ENCODE results near the gene FARS2. TPM values are rescaled to one million over a fixed set of nuclear protein-coding genes. Genes with fewer than 3 reads are reported as not detected.

FARS2 gene
- total RNA-seq, 2 donors from 2014 or later, result 16.2 to 18.3 TPM

DNA sequence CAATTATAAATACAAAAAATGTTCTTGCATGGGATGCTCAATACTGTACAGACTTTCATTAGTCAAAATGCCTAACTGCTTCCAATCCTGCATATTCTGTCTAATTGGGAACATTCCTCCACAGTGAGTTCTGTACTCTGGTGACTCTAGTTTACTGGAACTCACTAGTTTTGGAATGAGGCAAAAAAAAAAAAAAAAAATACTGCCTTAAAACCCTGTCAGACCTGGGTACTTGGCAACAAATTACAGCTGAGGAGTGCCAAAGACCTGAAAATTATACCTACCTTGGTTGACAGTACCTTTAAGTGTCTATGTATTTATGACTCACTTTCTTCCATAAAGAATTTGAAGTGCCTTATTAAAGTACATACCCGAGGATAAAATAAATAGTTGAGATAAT lies 276.7 kb downstream of the FARS2 start:
- Mint-ChIP-seq H3K27me3 (ENCODE audit: insufficient read depth) (no peaks in the 10 kb centered on the region), H3K9me3 (peaks cover under 1% of the 10 kb centered on the region), H3K4me3 (no peak overlapping the region), H3K36me3 (ENCODE audit: low read depth) (peaks cover under 1% of the 10 kb centered on the region), H3K27ac (no peak overlapping the region), H3K4me1 (peaks cover 7% of the 10 kb centered on the region)
- no peaks in the 10 kb centered on the region for H3K4me1 ChIP-seq (ENCODE audit: control insufficient read depth, insufficient read depth, low read length)
- no peaks in the 10 kb centered on the region for H3K27me3 ChIP-seq (ENCODE audit: control insufficient read depth, insufficient read depth, low read length, poor library complexity, severe bottlenecking)
- H3K36me3 ChIP-seq (ENCODE audit: control insufficient read depth, insufficient read depth, low read length), result no peaks in the 10 kb centered on the region
- WGBS, 2 experiments (ENCODE audit: insufficient coverage in 1 of 2, insufficient read length in 1 of 2), result 97 to 100% methylated on average over 1 of the region's 1 CpG
- no peak overlapping the region for H3K27ac ChIP-seq (ENCODE audit: low read depth, low read length)
- DNase-seq, result no peak
- H3K9ac ChIP-seq (ENCODE audit: extremely low read depth, low read length, poor library complexity, severe bottlenecking), result no peak overlapping the region
- no peak overlapping the region for H3K4me3 ChIP-seq (ENCODE audit: low read length)
- H3K9me3 ChIP-seq (ENCODE audit: control insufficient read depth, low read length), result peaks cover 8% of the 10 kb centered on the region
- TF ChIP-seq CTCF (conservative IDR thresholded peaks at IDR 0.05), result no peak

GRCh38 chr6:5540370-5540769 lies 279.1 kb downstream of the FARS2 start:
- Mint-ChIP-seq H3K4me3 (no peak overlapping the region), H3K36me3 (ENCODE audit: low read depth) (peaks cover 12% of the 10 kb centered on the region), H3K4me1 (peaks cover 15% of the 10 kb centered on the region), H3K27ac (no peak overlapping the region), H3K27me3 (ENCODE audit: insufficient read depth) (no peaks in the 10 kb centered on the region), H3K9me3 (peaks cover 10% of the 10 kb centered on the region)
- TF ChIP-seq CTCF (conservative IDR thresholded peaks at IDR 0.05), result no peak
- H3K4me1 ChIP-seq (ENCODE audit: control insufficient read depth, insufficient read depth, low read length), result no peaks in the 10 kb centered on the region
- 94 to 96% methylated on average over 8 of the region's 8 CpGs for WGBS, 2 experiments (ENCODE audit: insufficient coverage in 1 of 2, insufficient read length in 1 of 2)
- DNase-seq, result no peak
- no peak overlapping the region for H3K9ac ChIP-seq (ENCODE audit: extremely low read depth, low read length, poor library complexity, severe bottlenecking)
- peaks cover 12% of the 10 kb centered on the region for H3K9me3 ChIP-seq (ENCODE audit: control insufficient read depth, low read length)
- no peaks in the 10 kb centered on the region for H3K27me3 ChIP-seq (ENCODE audit: control insufficient read depth, insufficient read depth, low read length, poor library complexity, severe bottlenecking)
- no peak overlapping the region for H3K27ac ChIP-seq (ENCODE audit: low read depth, low read length)
- no peak overlapping the region for H3K4me3 ChIP-seq (ENCODE audit: low read length)
- no peaks in the 10 kb centered on the region for H3K36me3 ChIP-seq (ENCODE audit: control insufficient read depth, insufficient read depth, low read length)

- Mint-ChIP-seq H3K27ac (no peak overlapping the region), H3K27me3 (ENCODE audit: insufficient read depth) (no peaks in the 10 kb centered on the region), H3K36me3 (ENCODE audit: low read depth) (peaks cover 16% of the 10 kb centered on the region), H3K4me3 (no peak overlapping the region), H3K9me3 (peaks cover 10% of the 10 kb centered on the region), H3K4me1 (peaks cover 15% of the 10 kb centered on the region)
- DNase-seq, result no peak
- Histone ChIP-seq H3K9ac (ENCODE audit: extremely low read depth, low read length, poor library complexity, severe bottlenecking) (no peak overlapping the region), H3K27me3 (ENCODE audit: control insufficient read depth, insufficient read depth, low read length, poor library complexity, severe bottlenecking) (no peaks in the 10 kb centered on the region), H3K36me3 (ENCODE audit: control insufficient read depth, insufficient read depth, low read length) (no peaks in the 10 kb centered on the region), H3K9me3 (ENCODE audit: control insufficient read depth, low read length) (peaks cover 12% of the 10 kb centered on the region), H3K27ac (ENCODE audit: low read depth, low read length) (no peak overlapping the region), H3K4me1 (ENCODE audit: control insufficient read depth, insufficient read depth, low read length) (no peaks in the 10 kb centered on the region), H3K4me3 (ENCODE audit: low read length) (no peak overlapping the region)
- 94% methylated on average over 3 of the region's 3 CpGs; no CpG with 5 or more reads in 1 of the 2 experiments for WGBS, 2 experiments (ENCODE audit: insufficient coverage in 1 of 2, insufficient read length in 1 of 2)
- no peak for TF ChIP-seq CTCF (conservative IDR thresholded peaks at IDR 0.05)
Measured at GRCh38 chr6:5541025-5541424, 279.7 kb downstream of the FARS2 start.
